MM.1S (cell line): ENCODE results near the gene GPATCH4.

Source experiments
- CTCF ChIP-seq: fragments of 300-600 bp; sonication (generic); IDR thresholded peaks from 2 replicates; pipeline ENCODE4 v1.5.1; 2016; ENCODE audit warnings: antibody characterized with exemption, low read length, mixed read lengths
- EZH2phosphoT487 ChIP-seq: fragments of 300-600 bp; sonication (generic); IDR thresholded peaks from 2 replicates; pipeline ENCODE4 v1.6.1; 2018; ENCODE audit warnings: antibody characterized with exemption, low read length

GRCh38 chr1:156644146-156644545 lies 42.9 kb upstream of the GPATCH4 start:
- no peak for TF ChIP-seq CTCF
- no peak for TF ChIP-seq EZH2phosphoT487
